Embryonic facial prominence (tissue), 1 donor: ENCODE results near the gene CIB1.
"Not testable (repeated sequence)": the region's sequence is repeated elsewhere in the genome, so short reads cannot be mapped to it uniquely, and the experiment has no call there.

Experiments used
- DNase-seq: peaks from one replicate; pipeline ENCODE4 v3.0.0-alpha.2; 2016; ENCODE audit errors: extremely low spot score

Gene CIB1

DNA sequence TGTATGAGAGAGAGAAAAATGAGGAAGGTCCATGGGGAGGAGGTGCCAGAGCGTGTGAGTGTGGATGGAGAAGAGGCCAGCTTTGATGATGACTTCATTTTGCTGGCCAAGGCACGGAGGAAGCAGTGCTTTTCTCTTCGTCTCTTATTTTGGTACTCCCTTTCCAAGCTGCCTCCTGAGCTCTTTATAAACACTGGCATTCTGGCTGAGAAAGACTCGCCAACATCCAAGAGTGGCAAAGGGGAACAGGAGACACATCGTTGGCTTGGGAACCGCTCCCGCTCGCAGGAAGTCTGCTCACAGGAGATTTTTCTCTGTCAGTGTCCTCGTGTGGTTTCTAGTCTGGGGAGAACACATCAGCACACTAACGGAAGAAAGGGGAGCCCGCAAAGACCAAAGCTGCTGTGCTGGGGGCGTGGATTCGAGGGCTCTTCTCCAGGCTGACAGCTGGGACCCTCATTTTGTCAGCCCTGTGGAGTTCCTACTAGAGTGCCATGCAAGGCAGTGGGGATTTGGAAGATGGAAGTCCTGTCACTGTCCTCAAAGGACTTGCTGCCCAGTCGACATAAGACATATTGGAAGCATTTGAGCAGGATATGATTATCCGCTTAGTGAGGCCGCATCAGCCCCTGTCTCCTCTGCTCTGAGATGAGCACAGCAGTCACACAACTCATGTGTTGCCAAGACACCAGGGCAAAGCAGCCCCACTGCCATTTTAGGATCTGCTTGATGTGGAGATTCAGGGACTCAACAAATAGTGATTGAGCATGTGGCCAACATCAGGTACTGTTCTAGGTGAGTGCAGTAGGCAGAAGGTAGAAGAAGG, 40.6 kb downstream of the CIB1 start:
- no peak for DNase-seq

DNA sequence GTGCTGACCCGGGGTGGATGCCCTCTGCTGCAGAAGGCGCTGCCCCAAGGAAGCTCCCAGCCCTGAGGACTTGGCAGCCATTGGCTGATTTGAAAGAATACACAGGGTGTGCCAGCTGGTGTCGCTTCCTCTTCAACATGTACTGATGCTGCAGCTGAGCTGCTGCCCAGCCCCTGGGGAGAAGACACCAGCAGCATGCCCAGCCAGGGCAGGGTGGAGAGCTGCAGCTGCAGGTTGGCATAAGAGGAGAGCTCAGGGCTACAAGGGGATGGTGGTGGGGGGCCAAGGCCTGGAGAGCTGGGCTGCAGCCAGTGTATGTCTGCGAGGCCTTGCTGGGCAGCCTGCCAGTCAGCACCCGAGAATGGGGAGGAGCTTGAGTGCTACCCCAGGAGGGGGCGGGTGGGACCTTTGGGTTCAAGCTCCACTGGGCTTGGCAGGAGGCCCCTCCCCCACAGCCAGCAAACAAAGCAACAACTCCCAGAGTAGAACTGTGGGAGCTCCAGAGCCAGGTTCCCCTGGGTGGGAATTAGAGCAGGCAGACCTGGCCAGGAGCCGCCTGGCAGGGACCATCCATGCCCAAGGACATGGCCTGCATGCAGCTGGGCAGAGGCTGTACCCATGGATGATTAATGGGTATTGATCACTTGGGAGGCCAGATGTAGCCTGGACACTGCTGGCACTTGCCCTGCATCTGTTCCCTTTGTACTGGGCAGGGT, 41.8 kb downstream of the CIB1 start:
- no peak for DNase-seq

- no peak for DNase-seq
Observed at GRCh38 chr15:90191344-90191687, 42.4 kb downstream of the CIB1 start.

DNA sequence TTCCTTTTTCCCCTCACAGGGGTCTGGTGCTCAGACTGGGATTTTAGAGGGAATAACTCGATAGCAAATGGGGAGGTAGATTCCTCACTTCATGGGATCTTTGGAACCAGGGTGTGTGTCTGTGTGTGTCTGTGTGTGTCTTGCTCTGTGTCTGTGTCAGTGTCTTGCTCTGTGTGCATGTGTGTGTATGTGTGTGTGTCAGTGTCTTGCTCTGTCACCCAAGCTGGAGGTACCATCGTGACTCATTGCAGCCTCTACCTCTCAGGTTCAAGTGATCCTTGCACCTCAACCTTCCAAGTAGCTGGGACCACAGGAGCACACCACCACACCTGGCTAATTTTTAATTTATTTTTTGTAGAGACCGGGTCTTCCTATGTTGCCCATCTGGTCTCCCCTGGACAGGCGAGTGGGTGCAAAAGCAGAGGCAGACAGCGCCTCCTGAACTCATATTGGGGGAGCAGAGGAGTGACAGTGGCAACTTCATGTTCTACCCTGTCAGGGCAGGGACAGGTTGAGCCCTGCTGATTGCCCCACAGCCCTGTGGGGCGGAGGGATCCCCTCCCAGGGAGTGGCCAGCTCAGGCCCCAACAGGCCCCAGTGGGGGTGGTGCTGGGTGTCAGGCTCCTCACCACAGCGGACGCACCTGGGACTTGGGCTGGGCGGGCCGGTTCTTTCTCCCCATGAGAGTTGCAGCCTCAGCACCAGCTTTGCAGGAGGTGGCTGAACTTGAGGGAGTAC, 43.0 kb downstream of the CIB1 start:
- no peak for DNase-seq

DNA sequence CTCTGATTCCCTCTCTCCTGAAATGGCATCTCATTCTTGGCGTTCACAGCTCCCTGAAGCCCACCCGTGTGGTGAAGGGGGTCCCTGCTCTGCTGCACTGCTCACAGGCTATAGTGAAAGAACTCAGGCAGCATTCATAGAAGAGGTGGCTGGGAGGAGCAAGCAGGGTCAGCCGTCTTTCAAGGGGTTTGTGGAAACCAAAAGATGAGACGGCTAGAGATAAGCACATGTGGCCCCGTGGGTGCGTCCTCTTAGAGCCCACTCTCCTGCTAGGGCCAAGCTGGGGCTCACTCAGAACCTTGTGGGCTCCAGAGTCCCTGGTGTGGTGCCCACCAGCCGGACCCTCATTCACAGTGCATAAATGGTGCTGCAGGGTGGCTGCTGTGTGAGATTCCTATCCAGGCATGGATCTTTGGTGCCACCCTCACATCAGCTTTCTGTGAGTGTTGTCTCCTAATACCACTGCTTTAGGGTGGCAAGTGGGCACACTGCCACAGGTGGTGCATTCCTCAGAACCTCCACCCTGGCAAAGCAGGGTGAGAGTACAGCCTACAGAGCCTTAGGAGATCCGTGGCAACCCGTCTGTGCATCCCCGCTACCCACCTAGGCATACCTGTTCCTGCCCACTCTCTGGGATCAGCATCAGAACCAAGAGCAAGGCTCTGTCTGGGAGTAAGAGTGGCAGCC, 43.8 kb downstream of the CIB1 start:
- no peak for DNase-seq

DNA sequence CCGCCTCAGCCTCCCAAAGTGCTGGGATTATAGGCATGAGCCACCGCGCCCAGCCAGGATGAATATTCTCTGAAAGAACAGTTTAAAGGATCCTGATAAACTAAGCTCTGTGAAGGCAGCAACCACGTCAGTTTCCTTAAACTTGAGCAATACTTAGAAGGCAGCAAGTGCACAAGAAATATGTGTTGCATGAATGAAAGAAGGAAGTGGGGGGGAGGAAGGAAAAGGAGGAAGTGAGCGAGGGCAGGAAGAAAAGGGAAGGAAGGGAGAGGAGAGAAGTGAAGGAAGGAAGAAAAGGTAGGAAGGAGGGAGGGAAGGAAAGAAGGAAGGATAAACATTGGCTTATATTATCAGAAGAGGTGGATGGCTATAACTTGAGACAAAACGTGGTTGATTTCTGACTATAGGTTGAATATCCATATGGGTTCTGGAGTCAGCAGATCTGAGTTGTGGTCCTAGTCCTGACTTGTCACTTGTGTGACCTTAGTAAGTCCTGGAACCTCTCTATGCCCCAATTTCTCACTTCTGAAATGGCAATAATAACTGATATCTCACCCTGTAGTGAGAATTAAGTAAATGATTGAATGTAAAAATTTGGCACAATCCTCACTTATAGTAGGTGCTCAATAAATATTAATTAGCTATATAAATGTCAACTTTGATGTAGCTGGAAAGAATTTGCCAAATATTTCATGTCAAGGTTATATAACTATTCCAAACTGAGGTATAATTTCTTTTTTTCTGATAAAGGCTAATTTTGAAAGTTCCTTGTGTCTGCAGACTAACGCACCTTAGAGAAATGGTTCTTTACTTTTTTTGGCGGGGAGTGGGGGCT, 44.6 kb downstream of the CIB1 start:
- no peak for DNase-seq

GRCh38 chr15:90188065-90188464, 45.7 kb downstream of the CIB1 start:
- DNase-seq: not testable (repeated sequence)

DNA sequence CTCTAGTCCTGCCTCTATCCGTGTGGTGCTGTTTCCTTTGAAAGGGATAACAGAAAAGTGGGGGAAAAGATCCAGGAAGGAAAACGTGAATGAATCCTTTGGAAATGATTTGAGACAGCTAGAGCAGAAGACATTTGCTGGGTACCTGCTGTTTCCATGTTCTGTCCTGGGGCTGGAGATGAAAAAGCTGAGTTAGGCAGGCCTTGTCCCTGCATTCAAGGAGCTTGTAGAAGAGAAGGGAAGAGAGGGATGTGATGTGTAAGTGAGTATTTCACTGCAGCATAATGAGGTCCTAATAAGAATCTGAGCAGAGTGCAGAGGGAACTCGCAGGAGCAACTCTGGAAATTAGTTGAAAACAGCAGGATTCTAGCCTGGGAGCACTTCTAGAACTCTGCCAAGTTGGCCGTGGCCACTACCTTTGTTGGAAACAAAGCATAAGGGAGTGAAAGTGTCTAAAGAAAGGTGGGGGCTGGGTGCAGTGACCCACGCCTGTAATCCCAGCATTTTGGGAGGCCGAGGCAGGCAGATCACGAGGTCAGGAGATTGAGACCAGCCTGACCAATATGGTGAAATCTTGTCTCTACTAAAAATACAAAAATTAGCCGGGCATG, 46.4 kb downstream of the CIB1 start:
- DNase-seq: no peak

DNA sequence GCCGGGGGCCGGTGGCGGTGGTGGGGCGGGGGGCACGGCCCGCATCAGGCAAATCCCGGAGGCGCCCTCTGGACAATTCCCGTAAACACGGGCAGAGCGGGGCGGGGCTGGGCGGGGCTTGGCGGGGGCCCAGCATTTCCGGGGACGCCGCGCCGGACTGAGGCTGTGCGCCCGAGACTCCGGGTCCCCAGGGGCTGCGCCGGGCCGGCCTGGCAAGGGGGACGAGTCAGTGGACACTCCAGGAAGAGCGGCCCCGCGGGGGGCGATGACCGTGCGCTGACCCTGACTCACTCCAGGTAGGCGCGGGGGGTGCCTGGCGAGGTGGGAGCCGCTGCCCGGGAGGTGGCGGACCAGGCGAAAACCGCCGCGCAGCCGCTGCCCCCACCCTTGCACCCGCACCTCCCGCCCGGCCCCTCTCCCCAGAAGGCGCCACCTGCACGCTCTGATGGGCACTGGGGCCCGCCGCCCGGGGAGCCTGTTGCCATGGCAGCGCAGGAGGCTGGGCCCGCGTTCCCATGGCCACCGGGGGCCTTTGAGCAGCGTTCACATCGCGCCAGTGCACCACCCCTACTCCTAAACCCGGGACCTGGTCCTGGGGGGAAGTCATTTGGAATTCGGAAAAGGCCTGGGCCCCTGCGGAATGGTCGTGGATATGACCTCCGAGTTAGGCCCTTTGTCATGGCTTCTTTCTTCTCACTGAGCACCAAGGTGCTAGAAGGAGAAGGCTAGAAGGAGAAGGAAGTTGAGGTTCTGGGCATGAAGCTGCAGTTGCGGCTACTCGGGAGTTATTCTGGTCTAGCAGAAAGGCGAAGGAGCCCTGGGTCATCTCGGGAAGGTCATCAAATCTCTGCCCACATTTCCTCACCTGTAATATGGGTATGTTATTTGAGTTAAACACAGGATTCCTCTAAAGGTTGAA, 48.7 kb downstream of the CIB1 start:
- no peak for DNase-seq

- DNase-seq: no peak
Observed at GRCh38 chr15:90184119-90184785, 49.5 kb downstream of the CIB1 start.

- DNase-seq: no peak
Observed at GRCh38 chr15:90181776-90182175, 52.0 kb downstream of the CIB1 start.
